GM10847 (cell line): ENCODE measurements around the gene LTBP3.

Experiments
- POLR2A ChIP-seq: IDR thresholded peaks from 2 replicates; pipeline ENCODE4 v1.6.1; 2011; ENCODE audit not compliant: insufficient read length; ENCODE audit errors: extremely low read depth

The LTBP3 gene

DNA sequence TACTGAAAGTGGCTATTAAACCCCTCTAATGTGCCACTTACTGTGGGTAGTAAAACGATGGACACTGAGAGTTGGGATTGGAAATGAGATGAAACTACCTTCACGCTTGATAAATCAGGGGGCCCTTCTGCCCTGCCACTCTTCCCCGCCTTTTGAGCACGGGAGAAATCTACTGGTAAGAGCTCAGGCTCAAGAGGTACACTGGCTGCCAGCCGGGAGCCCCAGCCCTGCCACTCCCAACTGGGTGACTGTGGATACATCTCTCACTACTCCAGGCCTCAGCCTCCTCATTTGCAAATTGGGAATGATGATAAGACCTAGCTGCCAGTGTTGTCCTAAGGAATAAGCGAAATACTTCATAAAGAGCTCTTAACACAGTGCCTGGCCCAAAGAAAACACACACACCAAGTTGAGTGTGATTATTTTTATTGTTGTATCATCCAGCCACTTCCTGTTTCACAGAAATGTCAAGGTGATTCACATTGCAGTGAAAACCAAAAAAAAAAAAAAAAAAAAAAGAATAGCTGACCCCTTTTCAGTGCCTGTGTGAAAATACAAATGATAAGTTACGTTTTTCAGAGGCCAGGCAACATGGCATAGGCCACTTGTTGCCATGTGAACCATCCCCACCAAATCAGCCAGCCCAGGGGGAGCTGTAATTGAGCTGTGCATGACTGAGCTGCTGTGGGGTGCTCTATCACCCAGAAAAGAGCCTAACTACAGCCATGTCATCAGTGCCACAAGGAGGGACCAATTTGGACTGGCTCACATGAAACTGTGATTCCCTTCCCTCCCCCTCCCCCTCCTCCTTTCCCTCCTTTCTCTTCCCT is 7.7 kb upstream of the LTBP3 start:
- TF ChIP-seq POLR2A, result no peak

DNA sequence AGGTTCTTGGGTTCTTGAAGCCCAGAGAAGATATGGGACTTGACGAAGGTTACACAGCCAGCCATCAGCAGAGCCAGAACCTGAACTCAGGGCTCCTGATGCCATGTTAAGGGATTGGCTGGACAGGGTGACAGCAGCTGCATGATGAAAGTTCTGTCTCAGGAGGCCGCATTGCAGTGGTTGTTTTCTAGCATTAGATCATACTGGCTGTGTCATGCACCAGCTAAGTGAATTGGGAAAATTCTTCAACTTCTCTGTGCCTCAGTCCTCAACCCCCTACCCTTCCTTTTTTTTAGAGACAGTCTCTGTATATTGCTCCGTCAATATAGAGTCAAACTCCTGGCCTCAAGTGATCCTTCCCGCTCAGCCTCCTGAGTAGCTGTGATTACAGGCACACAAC is 5.4 kb upstream of the LTBP3 start:
- no peak for TF ChIP-seq POLR2A

GRCh38 chr11:65562788-65563187 is 4.6 kb upstream of the LTBP3 start:
- TF ChIP-seq POLR2A, result no peak

- TF ChIP-seq POLR2A, result no peak
These were observed 3.9 kb upstream of the LTBP3 start for GRCh38 chr11:65562020-65562419.

DNA sequence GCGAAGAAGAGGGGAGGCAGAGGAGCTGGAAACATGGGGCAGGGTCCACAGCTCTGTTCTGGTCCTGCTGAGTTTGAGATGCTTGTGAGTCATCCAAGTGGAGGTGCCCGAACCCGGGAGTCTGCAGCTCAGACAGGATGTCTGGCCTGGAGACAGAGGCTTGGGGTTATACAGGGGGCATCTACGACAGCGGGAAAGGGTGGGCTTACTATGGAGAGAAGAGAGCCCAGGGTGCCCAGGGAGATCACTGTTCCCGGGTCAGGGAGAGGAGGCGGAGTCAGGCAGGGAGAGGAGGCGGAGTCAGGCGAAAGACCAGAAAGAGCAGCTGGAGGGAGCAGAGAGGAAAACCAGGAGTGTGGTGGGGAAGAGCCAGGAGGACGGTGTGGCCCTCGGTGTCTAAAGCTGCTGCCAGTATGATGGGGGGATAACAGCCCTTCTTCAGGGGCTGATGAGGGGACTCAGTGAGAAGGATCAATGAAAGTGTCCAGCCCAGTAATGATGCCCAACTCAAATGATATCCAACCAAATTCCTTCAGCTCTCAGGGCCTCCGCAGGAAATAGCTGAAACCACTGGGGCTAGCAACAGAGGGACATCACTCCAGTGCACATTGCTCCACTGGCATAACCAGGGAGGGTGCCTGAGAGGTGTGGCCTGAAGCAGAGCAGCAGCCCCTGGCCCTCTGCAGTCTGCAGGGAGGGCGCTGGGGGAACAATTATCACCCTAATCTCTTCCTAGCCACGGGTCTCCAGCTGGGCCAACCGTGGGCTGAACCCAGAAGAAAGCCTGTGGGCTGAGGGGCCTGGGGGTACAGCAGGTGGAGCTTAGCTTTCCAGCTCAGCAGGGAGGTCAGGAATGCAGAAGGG is 2.6 kb upstream of the LTBP3 start:
- TF ChIP-seq POLR2A, result no peak

- TF ChIP-seq POLR2A, result no peak
These were observed 1.9 kb upstream of the LTBP3 start for GRCh38 chr11:65559951-65560537.

DNA sequence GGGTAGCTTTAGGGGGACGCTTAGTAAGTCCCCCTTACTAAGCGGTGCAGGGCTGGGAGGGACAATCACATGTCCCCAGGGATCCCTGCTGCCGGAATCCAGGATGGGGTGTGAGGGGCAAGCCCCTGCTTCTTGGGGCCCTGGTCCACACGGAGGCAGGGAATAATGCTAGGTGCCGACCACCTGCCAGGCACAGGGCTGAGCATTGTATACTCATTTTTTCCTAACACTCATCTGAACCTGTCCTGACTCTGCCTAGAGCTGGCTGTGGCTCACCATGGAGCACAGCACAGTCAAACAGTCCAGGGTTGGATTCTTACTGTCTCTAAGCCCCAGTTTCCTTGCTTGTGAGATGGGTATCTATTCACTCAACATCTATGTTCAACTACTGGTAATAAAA is 1.4 kb upstream of the LTBP3 start:
- TF ChIP-seq POLR2A, result no peak

DNA sequence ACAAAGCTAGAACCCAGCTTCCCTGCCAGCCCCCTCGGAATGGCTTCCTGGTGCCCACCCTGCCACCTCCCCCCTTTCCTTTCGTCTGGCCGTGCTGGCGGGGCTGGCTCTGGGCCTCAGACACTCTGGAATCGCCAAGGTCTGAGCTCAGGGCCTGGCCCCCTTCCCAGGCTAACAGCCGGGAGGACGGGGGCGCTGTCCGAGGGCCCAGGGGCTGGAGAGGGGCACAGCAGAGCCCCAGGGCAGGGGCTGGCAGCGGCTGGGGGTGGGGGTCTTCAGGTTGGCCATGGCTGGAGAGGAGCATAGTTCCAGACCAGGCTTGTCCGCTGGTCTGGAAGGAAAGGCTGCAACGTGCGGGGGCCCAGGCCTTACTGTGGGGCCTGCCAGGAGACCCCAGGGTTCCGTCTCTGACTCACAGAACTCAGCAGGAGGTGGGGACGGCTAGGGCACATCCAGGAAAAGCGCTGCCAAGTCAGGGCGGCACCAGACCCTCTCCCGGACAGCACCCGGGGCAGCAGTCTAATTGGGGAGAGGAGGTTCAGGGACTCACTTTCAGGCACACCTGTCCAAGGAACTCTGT is 861 bp upstream of the LTBP3 start:
- no peak for TF ChIP-seq POLR2A

DNA sequence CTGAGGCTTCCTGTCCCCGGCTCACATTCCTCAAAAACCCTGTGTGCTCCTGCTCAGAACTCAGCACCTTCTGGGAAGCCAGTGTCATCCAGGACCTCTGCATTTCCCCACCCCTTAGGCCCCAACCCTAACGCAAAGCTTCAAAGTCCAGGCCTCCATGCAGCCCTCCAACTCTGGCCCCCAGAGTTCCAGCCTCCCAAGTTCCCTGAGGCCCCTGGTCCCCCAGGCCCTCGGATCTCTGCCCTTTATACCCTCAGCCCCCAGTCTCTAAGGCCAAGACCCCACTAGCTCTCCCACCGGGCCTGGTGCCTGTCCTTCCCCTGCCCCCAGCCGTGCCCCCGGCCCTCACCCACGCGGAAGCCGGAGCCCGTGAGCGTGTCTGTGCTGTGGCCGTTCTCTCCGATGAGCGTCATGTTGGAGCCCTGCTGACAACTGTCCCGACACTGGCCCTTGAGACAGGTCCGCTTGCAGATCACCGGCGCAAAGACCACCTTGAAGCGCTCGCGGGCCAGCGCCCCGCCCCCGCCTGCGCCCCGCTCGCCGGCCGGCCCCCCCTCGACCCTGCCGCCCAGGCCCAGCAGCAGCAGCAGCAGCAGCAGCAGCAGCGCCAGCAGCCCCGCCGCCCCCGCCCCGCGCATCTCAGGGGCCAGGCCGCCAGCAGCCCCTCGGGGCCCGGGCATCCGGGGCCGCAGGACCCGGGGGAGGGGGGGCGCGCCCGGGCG is 718 bp downstream of the LTBP3 start:
- TF ChIP-seq POLR2A, result no peak

DNA sequence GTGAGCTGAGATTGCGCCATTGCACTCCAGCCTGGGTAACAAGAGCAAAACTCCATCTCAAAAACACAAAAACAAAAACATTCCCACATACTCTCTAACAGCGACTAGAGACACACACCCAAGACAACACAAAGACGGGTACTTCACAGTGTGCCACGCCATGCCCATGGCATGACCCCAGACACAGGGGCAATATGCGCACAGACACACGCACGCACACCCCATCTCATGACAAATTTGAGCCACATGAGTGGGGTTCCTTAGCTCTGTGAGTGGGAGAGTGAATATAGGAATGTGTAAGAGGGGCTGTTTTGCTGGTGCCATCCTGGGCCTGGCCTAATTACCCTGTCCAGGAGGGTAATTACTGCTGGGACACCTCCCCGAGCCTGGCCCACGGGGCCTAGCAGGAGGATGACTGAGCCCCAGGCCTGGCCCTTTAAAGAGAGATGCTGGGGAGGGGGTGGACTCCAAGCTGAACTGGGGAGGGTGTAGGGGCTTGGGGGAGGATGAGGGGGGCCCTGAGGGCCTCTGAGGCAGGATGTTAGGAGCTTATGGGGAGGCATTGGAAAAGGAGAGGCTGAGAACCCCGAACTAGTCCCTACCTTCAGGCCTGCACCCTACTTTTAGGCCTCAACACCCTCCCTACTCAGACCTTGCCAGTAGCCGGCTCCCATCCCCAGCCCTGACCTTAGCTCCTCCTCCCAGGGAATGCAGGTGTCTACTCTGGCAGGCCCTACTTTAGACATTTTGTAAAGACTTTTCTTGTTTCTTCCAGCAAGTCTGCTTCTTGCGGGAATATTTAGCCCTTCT is 1.5 kb downstream of the LTBP3 start:
- no peak for TF ChIP-seq POLR2A

DNA sequence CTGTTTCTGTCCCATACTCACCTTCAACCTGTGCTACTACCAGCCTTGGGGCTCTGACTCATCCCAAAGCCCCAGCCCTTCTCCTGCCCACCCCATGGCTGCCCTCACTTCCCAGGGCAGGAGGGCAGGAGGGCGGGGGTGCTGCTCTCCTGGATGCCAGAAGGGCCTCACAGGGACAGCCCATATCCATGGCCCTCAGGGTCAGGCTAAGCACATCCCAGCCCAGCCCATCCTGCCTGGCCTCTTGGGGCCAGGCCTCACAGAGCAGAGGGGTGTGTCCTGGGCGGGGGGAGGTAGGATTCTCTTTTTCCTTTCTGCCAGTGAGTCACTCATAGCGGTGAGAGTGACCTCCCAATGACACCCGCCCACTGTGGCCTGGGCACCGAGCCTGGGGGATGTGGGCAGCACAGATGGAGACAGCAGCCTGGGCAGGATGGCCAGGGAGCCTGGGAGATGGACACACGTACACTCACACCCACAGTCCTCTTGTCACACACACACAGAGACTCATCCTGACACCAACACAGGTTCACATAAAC is 2.4 kb downstream of the LTBP3 start:
- TF ChIP-seq POLR2A, result no peak

GRCh38 chr11:65554842-65555430 is 3.2 kb downstream of the LTBP3 start:
- TF ChIP-seq POLR2A, result no peak

- TF ChIP-seq POLR2A, result no peak
These were observed 3.9 kb downstream of the LTBP3 start for GRCh38 chr11:65554057-65554818.
